HT-29 (cell line): ENCODE data around the gene BTNL3. TPM values are rescaled to one million over a fixed set of nuclear protein-coding genes. Genes with fewer than 3 reads are reported as not detected.

Source experiments
- DNase-seq: peaks from one replicate; pipeline ENCODE4 v3.0.0-alpha.2; 2015; ENCODE audit warnings: low spot score
- total RNA-seq: library from RNA; depleted of rRNA; stranded (reverse); fragments of >200 nt; shearing (Covaris generic); gene quantifications from 2 replicates; pipeline ENCODE4 v1.2.3, GENCODE V29; 2014

Gene BTNL3
- total RNA-seq, 1 experiment from 2014 or later = not detected

DNA sequence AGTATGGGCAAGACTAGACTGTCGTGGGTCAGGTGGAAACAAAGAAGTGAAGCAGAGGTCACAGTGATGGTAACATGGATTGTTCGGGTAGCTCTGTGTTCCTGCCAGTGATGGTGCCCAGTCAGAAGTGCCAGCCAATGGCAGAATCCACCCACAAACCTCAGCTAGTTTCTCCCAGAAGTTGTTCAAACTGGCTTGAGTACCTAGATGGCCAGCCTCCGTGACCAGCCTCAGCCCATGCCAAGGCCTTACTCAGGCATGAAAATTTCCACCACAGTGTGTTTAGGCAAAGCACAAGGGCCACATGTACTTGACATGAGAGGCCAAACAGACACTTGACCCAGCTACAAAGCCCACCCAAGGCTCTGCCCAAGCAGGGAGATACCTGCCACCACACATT, 32.0 kb downstream of the BTNL3 start:
- no peak for DNase-seq

DNA sequence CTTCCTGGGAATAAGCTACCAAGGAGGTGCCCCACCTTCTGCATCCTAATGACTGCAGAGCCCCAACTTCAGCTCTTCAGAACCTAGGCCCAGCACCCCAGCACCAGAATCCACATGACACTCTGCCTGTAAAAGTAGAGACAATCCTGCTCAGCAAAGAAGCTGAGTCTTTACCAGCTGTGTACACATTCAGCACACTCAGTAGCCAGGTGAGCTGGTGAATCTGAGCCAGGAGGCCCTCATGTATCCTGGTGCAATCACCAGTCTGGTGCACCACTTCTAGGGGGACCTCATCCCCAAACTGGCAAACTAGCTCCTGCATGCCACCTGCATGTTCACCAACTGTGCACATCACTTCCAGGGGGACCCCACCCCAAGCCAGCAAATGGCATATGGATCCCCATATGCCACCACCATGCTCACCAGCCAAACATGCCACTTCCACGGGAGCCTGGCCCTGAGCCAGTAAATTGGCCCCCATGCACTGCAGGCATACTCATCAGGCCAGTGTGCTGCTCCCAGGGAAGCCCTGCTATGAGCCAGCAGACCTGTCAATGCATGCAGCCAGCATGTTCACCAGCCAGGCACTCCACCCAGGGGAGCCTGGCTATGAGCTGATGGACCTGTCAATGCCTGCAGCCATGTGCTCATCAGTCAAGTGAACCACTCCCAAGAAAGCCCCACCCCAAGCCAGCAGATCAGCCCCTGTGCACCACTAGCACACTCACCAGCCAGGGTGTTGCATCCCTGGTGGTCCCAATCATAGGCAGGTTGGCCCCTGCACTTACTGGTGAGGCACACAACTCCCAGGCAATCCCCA, 35.8 kb downstream of the BTNL3 start:
- DNase-seq = no peak

DNA sequence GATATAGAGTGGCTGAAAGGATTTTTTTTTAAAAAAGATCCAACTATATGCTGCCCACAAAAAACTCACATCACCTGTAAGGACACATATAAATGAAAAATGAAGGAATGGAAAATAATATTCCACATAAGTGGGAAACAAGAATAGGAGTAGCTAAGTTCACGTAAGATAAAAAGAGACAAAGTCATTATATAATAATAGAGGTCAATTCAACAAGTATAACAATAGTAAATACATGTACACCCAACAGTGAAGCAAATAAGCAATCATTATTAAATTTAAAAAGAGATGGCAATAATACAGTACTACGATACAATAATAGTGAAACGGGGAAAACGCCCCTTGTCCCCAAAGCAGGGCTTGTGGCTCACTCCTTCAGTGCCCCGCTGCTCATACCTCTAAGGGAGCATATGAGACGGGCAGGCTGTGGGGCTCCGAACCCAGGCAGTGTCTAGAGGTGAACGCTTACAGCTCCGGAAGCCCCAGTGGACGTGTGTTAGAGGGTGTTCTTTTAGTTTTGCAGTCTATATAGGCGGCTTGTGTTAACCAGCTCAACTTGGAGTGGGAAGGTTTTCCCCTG, 38.9 kb downstream of the BTNL3 start:
- DNase-seq = no peak

DNA sequence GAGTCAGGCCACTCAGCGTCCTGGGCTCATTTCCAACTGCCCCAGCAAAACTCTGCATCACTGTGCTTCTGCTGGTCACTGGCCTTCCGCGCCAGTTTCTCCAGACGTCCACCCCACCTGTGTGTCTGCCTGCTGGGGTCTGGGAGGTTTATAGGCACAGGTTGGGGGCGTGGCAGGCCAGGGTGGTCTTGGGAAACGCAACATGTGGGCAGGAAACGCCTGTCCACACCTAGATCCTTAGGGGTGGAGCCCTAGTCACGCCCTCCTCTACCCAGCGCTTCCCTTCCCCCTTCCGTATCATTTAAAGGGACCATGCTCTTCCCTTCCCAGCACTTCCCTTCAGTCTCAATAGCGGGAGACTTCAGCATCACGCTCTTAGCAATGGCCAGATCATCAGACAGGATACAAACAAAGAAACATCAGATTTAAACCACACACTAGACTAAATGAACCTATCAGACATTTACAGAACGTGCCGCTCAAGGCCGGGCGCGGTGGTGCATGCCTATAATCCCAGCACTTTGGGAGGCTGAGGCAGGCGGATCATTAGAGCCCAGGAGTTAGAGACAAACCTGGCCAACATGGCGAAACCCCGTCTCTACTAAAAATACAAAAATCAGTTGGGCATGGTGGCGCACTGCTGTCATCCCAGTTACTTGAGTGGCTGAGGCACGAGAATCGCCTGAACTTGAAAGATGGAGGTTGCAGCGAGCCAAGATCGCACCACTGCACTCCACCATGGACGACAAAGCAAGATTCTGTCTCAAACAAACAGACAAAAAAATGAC, 39.6 kb downstream of the BTNL3 start:
- DNase-seq = peak; percentile 80

DNA sequence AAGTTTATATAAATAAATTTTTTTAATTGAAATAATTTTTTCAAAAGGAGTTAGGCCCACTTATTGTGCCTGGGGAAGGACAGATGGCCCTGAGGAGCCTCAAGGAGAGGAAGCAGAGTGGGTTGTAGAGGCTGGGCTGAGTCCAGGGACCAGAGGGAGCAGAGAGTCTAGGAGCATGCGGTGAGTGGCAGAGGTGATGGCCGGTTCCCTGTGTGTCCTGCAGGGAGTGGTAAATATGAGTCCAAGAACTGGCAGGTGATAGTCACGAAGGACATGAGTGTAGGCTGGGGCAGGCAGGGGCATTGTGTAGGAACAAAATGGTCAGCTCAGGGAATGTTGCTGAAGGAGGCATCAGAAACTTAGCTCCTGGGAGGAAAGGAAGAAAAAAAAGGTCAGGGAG, 43.1 kb downstream of the BTNL3 start:
- DNase-seq = no peak

GRCh38 chr5:181035991-181036815, 47.6 kb downstream of the BTNL3 start:
- DNase-seq = no peak

DNA sequence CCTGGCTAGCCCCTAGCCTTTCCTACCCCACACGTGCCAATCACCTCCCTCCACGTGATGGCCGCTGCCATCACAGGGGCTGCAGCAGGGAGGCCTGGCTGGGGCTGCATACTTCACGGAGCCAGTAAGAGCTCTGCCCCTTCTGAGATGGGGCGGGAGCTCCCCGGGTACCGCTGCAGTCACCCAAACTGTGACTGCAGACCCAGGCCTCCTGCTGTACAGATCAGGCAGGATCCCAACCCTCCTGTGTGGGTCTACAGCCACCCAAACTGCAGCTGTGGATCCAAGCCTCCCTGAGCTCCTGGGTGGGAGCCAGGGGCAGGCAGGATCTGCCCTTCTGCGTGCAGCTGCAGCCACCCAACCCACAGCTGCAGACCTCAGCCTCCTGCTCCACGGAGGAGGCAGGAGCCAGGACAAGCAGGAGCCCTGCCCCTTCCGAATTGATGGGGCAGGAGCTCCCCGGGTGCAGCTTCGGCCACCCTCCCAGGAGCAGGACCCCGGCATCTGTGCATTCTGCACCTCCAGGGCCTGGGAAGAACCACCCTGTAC, 48.2 kb downstream of the BTNL3 start:
- no peak for DNase-seq

GRCh38 chr5:181037365-181037861, 48.8 kb downstream of the BTNL3 start:
- DNase-seq = peak; percentile 39

DNA sequence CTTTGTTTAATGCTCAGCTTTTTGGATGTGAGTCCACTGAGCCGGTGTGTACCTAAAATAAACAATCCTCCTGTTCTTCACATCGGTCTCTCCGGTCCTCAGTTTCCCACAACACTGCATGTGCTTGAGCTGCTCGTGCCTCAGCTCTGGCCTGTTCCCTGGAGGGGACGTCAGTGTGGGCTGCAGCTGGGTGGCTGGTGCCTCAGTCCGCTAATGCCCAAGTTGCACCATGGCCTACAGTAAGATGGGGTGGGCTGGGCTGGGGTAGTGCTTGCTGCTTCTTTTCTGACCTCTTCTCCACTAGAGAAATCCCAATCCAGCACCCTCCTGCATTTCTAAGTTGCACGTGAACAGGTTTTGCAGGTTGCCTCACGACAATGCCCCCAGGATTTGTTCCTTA, 50.8 kb downstream of the BTNL3 start:
- DNase-seq = no peak

- no peak for DNase-seq
Measured at GRCh38 chr5:181039931-181040630, 51.4 kb downstream of the BTNL3 start, which contains the start of gene BTNL9. Gene BTNL9 (plus strand): TSS chr5:181040266. CDS start chr5:181045490, 5,224 bp downstream.

DNA sequence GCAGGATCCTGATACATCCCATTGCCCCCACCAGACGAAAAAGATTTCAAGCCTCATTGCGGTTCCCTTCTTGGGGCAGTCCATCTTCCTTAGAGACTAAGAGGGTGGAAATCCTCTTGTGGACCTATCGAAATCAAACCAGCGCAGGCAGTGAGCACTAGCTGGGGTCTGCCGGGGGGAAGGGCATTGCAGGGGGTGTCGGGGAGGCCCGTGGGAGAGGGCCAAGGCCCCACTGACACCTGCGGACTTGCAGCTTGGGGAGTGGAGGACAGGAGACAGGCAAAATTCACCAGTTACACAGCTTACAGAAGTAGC, 51.9 kb downstream of the BTNL3 start:
- no peak for DNase-seq

GRCh38 chr5:181041043-181041442, 52.4 kb downstream of the BTNL3 start:
- DNase-seq = no peak

- DNase-seq = no peak
Measured at GRCh38 chr5:181042036-181042713, 53.5 kb downstream of the BTNL3 start.

- no peak for DNase-seq
Measured at GRCh38 chr5:181042722-181043121, 54.1 kb downstream of the BTNL3 start.

- DNase-seq = peak; percentile 36
Measured at GRCh38 chr5:181043285-181044092, 54.8 kb downstream of the BTNL3 start.

DNA sequence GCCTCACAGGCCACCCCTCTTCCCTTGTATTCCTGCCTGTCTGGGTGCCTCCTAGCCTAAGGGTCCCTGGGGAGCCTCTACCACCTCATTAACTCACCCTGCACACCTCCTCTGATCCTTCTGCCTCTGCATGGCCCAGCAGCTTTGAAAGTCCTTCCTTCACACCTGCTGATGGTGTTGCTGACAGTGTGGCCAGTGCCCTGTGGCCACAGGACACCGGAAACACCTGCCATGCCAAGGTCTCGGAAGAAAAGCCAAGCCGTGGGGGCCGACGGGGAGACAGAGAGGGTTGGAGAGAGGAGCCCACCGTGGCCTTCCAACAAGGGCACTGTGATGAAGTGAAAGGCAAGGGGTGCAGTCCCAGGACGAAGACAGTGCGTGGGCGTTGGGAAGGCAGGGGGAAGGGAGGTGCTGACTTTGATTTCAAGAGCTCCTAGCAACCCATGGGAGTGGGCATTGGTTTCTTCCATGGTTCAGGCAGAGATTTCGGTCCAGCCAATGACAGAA, 55.5 kb downstream of the BTNL3 start:
- DNase-seq = no peak

DNA sequence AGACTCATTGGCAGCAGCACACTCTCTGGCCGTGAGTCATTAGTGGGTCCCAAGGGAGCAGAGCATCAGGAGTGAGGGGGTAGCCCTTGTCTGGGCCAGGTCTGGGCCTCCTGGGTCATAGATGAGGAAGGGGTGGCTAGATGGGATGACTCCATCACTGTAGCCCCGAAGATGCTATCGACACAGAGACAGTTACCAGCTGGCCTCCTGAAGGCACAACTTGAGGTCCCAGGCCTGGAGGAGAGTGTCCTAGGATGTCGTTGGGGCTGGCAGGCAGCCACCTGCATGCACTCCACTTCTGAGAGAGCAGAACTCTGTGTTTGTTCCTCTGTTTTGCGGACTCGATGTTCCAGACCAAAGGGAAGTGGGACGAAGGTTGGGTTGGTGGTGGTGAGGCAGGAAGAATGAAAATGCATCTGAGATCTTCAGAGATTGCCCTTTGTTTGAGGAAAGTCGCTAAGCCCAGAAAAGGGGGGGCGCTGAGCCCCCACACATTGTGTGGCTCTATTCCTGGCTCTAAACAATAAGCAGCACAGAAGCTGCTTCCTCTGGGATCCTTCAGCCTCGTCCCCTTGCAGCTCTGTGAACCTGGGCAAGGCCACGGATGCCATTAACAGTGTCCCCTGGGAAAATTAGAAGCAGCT, 56.1 kb downstream of the BTNL3 start:
- peak; percentile 49 for DNase-seq

- DNase-seq = peak; percentile 74
Measured at GRCh38 chr5:181045316-181045715, 56.7 kb downstream of the BTNL3 start.
